ENCODE results near the gene MGMT. TPM values are rescaled to one million over a fixed set of nuclear protein-coding genes. Genes with fewer than 3 reads are reported as not detected.

Gene MGMT
- total RNA-seq, 1 donor from 2014 or later: 13.6 TPM

DNA sequence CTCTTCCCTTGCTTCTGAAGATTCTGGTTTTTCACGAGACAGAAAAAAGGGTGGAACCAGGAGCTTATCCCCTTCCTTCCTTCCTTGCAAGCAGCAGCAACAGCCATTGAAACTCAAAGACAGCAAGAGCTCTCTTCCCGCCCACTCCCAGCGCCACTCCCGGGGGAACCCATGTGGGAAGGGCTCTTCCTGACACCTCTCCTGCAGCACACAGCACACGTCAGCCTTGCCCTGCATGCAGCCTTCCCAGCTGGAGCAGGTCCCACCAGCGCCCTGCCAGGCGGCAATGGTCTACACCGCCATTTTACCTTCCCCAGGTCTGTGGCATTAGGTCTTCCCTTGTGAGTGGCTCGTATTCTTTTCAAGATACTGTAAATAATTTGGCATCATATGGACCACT is 161.8 kb downstream of the MGMT start:
- Mint-ChIP-seq H3K4me3 (ENCODE audit: low read depth) (no peak overlapping the region), H3K27ac (no peak overlapping the region), H3K4me1 (ENCODE audit: low read depth) (no peaks in the 10 kb centered on the region), H3K36me3 (ENCODE audit: insufficient read depth) (no peaks in the 10 kb centered on the region), H3K9me3 (ENCODE audit: low read depth) (peaks cover 4% of the 10 kb centered on the region), H3K27me3 (peaks cover 13% of the 10 kb centered on the region)
- TF ChIP-seq, protein P1, sequence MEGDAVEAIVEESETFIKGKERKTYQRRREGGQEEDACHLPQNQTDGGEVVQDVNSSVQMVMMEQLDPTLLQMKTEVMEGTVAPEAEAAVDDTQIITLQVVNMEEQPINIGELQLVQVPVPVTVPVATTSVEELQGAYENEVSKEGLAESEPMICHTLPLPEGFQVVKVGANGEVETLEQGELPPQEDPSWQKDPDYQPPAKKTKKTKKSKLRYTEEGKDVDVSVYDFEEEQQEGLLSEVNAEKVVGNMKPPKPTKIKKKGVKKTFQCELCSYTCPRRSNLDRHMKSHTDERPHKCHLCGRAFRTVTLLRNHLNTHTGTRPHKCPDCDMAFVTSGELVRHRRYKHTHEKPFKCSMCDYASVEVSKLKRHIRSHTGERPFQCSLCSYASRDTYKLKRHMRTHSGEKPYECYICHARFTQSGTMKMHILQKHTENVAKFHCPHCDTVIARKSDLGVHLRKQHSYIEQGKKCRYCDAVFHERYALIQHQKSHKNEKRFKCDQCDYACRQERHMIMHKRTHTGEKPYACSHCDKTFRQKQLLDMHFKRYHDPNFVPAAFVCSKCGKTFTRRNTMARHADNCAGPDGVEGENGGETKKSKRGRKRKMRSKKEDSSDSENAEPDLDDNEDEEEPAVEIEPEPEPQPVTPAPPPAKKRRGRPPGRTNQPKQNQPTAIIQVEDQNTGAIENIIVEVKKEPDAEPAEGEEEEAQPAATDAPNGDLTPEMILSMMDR (IDR thresholded peaks at IDR 0.05; ENCODE audit: unreplicated experiment): no peak
- no peak for DNase-seq (ENCODE audit: low spot score, unreplicated experiment)

DNA sequence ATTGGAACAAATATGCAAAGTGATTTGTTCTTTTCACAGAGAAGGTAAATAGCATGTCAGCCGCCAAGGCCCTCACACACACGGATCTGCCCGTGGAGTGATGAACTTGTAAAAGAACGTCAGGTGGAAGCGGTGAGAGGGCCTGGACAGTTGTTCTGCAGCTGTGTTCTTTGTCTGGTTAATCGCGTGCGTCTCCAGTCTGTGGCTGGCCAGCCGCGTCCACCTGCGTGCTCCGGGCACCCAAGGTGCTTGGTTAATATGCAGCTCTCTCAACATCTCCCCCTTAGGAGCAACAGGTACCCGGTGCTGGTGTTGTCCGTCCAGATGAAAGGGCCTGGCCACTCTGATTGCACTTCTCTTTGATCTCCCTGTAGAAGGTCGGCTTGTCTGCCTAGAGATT is 162.9 kb downstream of the MGMT start:
- no peak for DNase-seq (ENCODE audit: low spot score, unreplicated experiment)
- Mint-ChIP-seq H3K27me3 (peaks cover 5% of the 10 kb centered on the region), H3K9me3 (ENCODE audit: low read depth) (peaks cover 14% of the 10 kb centered on the region), H3K27ac (no peak overlapping the region), H3K4me1 (ENCODE audit: low read depth) (no peaks in the 10 kb centered on the region), H3K36me3 (ENCODE audit: insufficient read depth) (peaks cover 3% of the 10 kb centered on the region), H3K4me3 (ENCODE audit: low read depth) (no peak overlapping the region)
- TF ChIP-seq, protein P1 (IDR thresholded peaks at IDR 0.05; ENCODE audit: unreplicated experiment): no peak

DNA sequence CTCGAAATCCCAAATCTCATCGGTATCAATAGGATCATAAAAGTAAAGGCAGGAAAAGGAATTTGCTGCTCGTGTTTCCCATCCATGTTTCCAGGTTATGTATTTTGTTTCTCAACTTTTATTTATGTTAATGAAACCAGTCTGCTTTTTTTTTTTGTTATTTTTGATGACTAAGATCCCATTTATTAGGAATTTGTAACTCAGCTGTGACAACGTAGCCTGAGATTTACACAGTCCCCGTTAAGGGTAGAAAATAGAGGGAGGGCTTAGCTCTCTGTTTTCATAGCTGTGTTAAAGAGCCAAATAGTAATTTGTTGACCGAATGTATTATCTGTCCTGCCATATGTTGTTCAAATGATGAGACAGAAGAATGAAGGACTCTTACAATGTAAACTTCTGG is 164.0 kb downstream of the MGMT start:
- no peak for DNase-seq (ENCODE audit: low spot score, unreplicated experiment)
- no peaks in the 10 kb centered on the region for H3K4me1 Mint-ChIP-seq (ENCODE audit: low read depth)
- TF ChIP-seq, protein P1 (IDR thresholded peaks at IDR 0.05; ENCODE audit: unreplicated experiment): no peak
- peaks cover 14% of the 10 kb centered on the region for H3K9me3 Mint-ChIP-seq (ENCODE audit: low read depth)
- H3K27ac Mint-ChIP-seq: no peak overlapping the region
- H3K27me3 Mint-ChIP-seq: peaks cover 5% of the 10 kb centered on the region
- H3K36me3 Mint-ChIP-seq (ENCODE audit: insufficient read depth): peaks cover 3% of the 10 kb centered on the region
- no peak overlapping the region for H3K4me3 Mint-ChIP-seq (ENCODE audit: low read depth)

DNA sequence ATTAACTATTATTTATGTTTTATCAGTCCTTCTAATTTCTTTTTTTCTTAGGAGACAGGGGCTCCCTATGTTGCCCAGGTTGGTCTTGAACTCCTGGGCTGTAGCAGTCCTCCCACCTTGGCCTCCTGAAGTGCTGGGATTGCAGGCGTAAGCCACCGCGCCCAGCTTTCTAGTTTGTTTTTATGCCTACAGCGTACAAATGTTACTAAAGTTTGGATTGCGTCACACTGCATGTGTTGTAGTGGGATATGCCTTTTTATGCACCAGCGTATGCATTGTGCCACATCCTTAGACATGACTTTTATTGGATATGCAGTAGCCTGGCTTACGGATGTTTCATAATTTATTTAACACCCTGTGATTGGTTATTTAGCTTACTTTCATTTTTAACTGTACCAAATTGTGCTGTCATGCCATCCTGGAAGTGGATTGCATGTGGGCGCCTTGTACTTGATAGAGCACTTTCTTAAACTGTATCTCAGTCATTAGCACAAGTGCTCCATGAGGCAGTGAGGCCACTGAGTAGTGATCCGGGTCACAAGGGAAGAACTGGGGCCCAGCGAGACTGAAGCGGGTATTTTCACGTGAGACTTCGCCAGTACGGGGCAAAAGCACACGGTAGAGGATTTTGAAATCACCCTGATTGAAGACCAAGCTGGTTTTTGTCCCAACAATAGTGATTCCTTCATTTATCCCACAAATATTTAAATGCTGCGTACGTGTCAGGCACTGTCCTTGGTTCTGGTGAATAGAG is 165.0 kb downstream of the MGMT start:
- DNase-seq (ENCODE audit: low spot score, unreplicated experiment): no peak
- TF ChIP-seq, protein P1 (IDR thresholded peaks at IDR 0.05; ENCODE audit: unreplicated experiment): no peak
- H3K9me3 Mint-ChIP-seq (ENCODE audit: low read depth): peaks cover 14% of the 10 kb centered on the region
- H3K27ac Mint-ChIP-seq: no peak overlapping the region
- H3K27me3 Mint-ChIP-seq: peaks cover 4% of the 10 kb centered on the region
- H3K4me3 Mint-ChIP-seq (ENCODE audit: low read depth): no peak overlapping the region
- H3K4me1 Mint-ChIP-seq (ENCODE audit: low read depth): no peaks in the 10 kb centered on the region
- H3K36me3 Mint-ChIP-seq (ENCODE audit: insufficient read depth): peaks cover 3% of the 10 kb centered on the region

DNA sequence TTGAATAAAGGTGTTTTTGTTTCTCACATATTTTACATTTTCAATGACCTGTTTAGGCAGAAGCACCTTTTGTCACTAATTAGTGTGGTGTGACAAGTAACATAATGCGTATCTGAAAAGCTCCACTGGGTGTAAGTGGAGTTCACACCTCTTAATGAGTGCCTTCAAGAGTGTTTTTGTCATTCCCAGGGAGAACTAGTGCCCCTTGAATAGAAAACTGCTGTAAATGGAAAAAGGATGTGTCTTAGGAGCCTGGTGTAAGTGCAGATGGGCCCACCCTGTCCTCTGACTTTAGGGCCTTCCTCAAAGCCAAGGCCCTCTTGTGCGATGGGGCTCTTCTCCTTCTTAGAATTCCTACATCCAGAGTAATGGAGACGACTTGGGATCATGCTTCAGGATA is 170.0 kb downstream of the MGMT start:
- Mint-ChIP-seq H3K27ac (no peak overlapping the region), H3K4me3 (ENCODE audit: low read depth) (no peak overlapping the region), H3K27me3 (no peaks in the 10 kb centered on the region), H3K4me1 (ENCODE audit: low read depth) (no peaks in the 10 kb centered on the region), H3K36me3 (ENCODE audit: insufficient read depth) (peaks cover 3% of the 10 kb centered on the region), H3K9me3 (ENCODE audit: low read depth) (peaks cover 26% of the 10 kb centered on the region)
- TF ChIP-seq, protein P1 (IDR thresholded peaks at IDR 0.05; ENCODE audit: unreplicated experiment): no peak
- no peak for DNase-seq (ENCODE audit: low spot score, unreplicated experiment)

Measured in progenitor cell of endocrine pancreas (in vitro differentiated cells).